GM12878 (cell line): Measurements from ENCODE around the gene APLP1. TPM values are rescaled to one million over a fixed set of nuclear protein-coding genes. Genes with fewer than 3 reads are reported as not detected.

ENCODE experiments used
- ATF3 ChIP-seq: IDR thresholded peaks from 2 replicates; pipeline ENCODE4 v1.6.1; 2011; ENCODE audit warnings: low read depth, mild to moderate bottlenecking, low read length, moderate library complexity, borderline replicate concordance; ENCODE audit errors: extremely low read depth
- ATF7 ChIP-seq: fragments of 450-650 bp; IDR thresholded peaks from 2 replicates; pipeline ENCODE4 v1.6.1; 2016; ENCODE audit warnings: low read depth, mild to moderate bottlenecking
- BHLHE40 ChIP-seq, 2 experiments: fragments of 450-650 bp in 1 of 2; IDR thresholded peaks; 2 replicates each; pipeline ENCODE4 v1.6.1; 2011 to 2017; ENCODE audit warnings: low read depth in 2 of 2, borderline replicate concordance in 1 of 2, improper control_type of control experiment in 1 of 2, low read length in 1 of 2, mild to moderate bottlenecking in 1 of 2
- DPF2 ChIP-seq: fragments of 450-650 bp; IDR thresholded peaks from 2 replicates; pipeline ENCODE4 v1.6.1; 2017; ENCODE audit warnings: mild to moderate bottlenecking
- FOXK2 ChIP-seq: fragments of 450-650 bp; IDR thresholded peaks from 2 replicates; pipeline ENCODE4 v1.6.1; 2017; ENCODE audit warnings: mild to moderate bottlenecking, moderate library complexity
- KDM1A ChIP-seq: fragments of 200-600 bp; sonication (generic); IDR thresholded peaks from 2 replicates; pipeline ENCODE4 v1.6.1; 2016; ENCODE audit warnings: borderline replicate concordance
- MTA3 ChIP-seq: IDR thresholded peaks from 2 replicates; pipeline ENCODE4 v1.6.1; 2012; ENCODE audit warnings: low read length, inconsistent platforms, borderline replicate concordance
- NR2C1 ChIP-seq: fragments of 450-650 bp; IDR thresholded peaks from 2 replicates; pipeline ENCODE4 v1.6.1; 2017; ENCODE audit warnings: antibody characterized with exemption, mild to moderate bottlenecking, moderate library complexity
- NR2C2 ChIP-seq: IDR thresholded peaks from 2 replicates; pipeline ENCODE4 v1.6.1; 2011; ENCODE audit warnings: borderline replicate concordance, low read depth; ENCODE audit not compliant: control insufficient read depth, insufficient read length
- POLR2AphosphoS2 ChIP-seq: IDR thresholded peaks from 2 replicates; pipeline ENCODE4 v1.6.1; 2011; ENCODE audit warnings: low read depth, mild to moderate bottlenecking, low read length, improper control_type of control experiment, moderate library complexity
- POLR2AphosphoS5 ChIP-seq: IDR thresholded peaks from 2 replicates; pipeline ENCODE4 v1.6.1; 2011; ENCODE audit warnings: mild to moderate bottlenecking, low read length, inconsistent platforms
- RAD21 ChIP-seq: IDR thresholded peaks from 2 replicates; pipeline ENCODE4 v1.6.1; 2011; ENCODE audit warnings: mild to moderate bottlenecking, low read depth, low read length, moderate library complexity; ENCODE audit not compliant: insufficient read depth
- RBBP5 ChIP-seq: fragments of 200-600 bp; sonication (generic); conservative IDR thresholded peaks from 2 replicates; pipeline ENCODE4 v1.6.1; 2016
- RUNX3 ChIP-seq: IDR thresholded peaks from 2 replicates; pipeline ENCODE4 v1.6.1; 2012; ENCODE audit warnings: low read length, inconsistent platforms
- SIN3A ChIP-seq: IDR thresholded peaks from 2 replicates; pipeline ENCODE4 v1.6.1; 2012; ENCODE audit warnings: low read depth, low read length, improper control_type of control experiment
- SREBF2 ChIP-seq: IDR thresholded peaks from 2 replicates; pipeline ENCODE4 v1.6.1; 2012; ENCODE audit warnings: mild to moderate bottlenecking, low read length
- STAT1 ChIP-seq: fragments of 450-650 bp; conservative IDR thresholded peaks from 2 replicates; pipeline ENCODE4 v1.6.1; 2014; ENCODE audit warnings: antibody characterized with exemption, mild to moderate bottlenecking
- STAT3 ChIP-seq: IDR thresholded peaks from 2 replicates; pipeline ENCODE4 v1.6.1; 2011; ENCODE audit warnings: low read depth, low read length, improper control_type of control experiment
- TCF3 ChIP-seq: IDR thresholded peaks from 2 replicates; pipeline ENCODE4 v1.6.1; 2012; ENCODE audit warnings: low read depth, mild to moderate bottlenecking, low read length, borderline replicate concordance; ENCODE audit not compliant: insufficient read depth
- YBX1 ChIP-seq: fragments of 450-650 bp; IDR thresholded peaks from 2 replicates; pipeline ENCODE4 v1.6.1; 2016; ENCODE audit warnings: antibody characterized with exemption
- ZNF274 ChIP-seq: IDR thresholded peaks from one replicate; pipeline ENCODE4 v1.8.0; 2011; ENCODE audit not compliant: insufficient read length, insufficient read depth
- ZNF592 ChIP-seq: fragments of 450-650 bp; IDR thresholded peaks from 2 replicates; pipeline ENCODE4 v1.6.1; 2017; ENCODE audit warnings: mild to moderate bottlenecking, moderate library complexity
- ZNF622 ChIP-seq: fragments of 450-650 bp; IDR thresholded peaks from 2 replicates; pipeline ENCODE4 v1.6.1; 2017; ENCODE audit warnings: mild to moderate bottlenecking, inconsistent platforms
- ZSCAN29 ChIP-seq: fragments of 450-650 bp; IDR thresholded peaks from 2 replicates; pipeline ENCODE4 v1.6.1; 2017; ENCODE audit warnings: mild to moderate bottlenecking, moderate library complexity
- polyA plus RNA-seq, 11 experiments: library from polyadenylated mRNA; depleted of rRNA in 4 of 11; unstranded in 6 of 11; stranded (reverse) in 5 of 11; fragments of >200 nt; fragmentation: Nextera tagmentation in 4 of 11; fragmentation: Illumina TruSeq in 1 of 11; extraction: Ambion mirVana in 4 of 11; extraction: Trizol in 1 of 11; gene quantifications; 1 replicate in 1 of 11; 2 replicates in 10 of 11; pipeline versions ENCODE4 v1.2.1 to v1.2.3, GENCODE V29; 2011 to 2016; ENCODE audit warnings: inconsistent platforms in 2 of 11, missing spikeins in 2 of 11, low read depth in 1 of 11
- total RNA-seq, 4 experiments: library from RNA; depleted of rRNA in 3 of 4; stranded (reverse); fragments of >200 nt in 3 of 4; fragmentation: Illumina TruSeq in 1 of 4; extraction: Trizol in 1 of 4; gene quantifications; 2 replicates each; pipeline versions ENCODE4 v1.2.1 to v1.2.3, GENCODE V29; 2013 to 2021

The APLP1 gene
- total and polyA plus RNA-seq, 10 of the 15 experiments (the other 5 are each of a cell fraction or from before 2014, with no cell fraction given) = 0.07 to 2.2 (median 0.91) TPM; not detected in 1

GRCh38 chr19:35901854-35902661 lies 33.7 kb downstream of the APLP1 start, which contains the start of gene HCST (continued):
- TF ChIP-seq ATF3 = no peak
- no peak for TF ChIP-seq FOXK2
- no peak for TF ChIP-seq SREBF2
- TF ChIP-seq POLR2AphosphoS2 = 0 out of 2 replicates have a peak, but pooled peaks have one; percentile 37
- no peak for TF ChIP-seq STAT3
- TF ChIP-seq DPF2 = no peak; the same call in 1 of the 2 replicates
- no peak for TF ChIP-seq RAD21
- no peak for TF ChIP-seq ZSCAN29
- TF ChIP-seq SIN3A = no peak
- TF ChIP-seq BHLHE40 (IDR thresholded peaks at IDR 0.05; ENCODE audit: borderline replicate concordance in 1 of 2, low read depth in 2 of 2, low read length in 1 of 2) = no peak
- peak; percentile 76 for TF ChIP-seq POLR2AphosphoS5
- peak; percentile 25; the same call in 1 of the 2 replicates for TF ChIP-seq NR2C1
- TF ChIP-seq ZNF592 = no peak
- TF ChIP-seq NR2C2 = no peak
- TF ChIP-seq STAT1 = no peak
- TF ChIP-seq MTA3 = no peak
- TF ChIP-seq ATF7 = peak; percentile 60
- no peak for TF ChIP-seq RBBP5
- no peak for TF ChIP-seq YBX1
- no peak for TF ChIP-seq KDM1A
- no peak for TF ChIP-seq ZNF622
- TF ChIP-seq TCF3 = 0 out of 2 replicates have a peak, but pooled peaks have one; percentile 22
- TF ChIP-seq ZNF274 = no peak
- TF ChIP-seq RUNX3 = peak; percentile 24; the same call in 1 of the 2 replicates
